Measurements from ENCODE around the gene ITGA1.
"Not testable (repeated sequence)": the region's sequence is repeated elsewhere in the genome, so short reads cannot be mapped to it uniquely, and the experiment has no call there.

The ITGA1 gene

DNA sequence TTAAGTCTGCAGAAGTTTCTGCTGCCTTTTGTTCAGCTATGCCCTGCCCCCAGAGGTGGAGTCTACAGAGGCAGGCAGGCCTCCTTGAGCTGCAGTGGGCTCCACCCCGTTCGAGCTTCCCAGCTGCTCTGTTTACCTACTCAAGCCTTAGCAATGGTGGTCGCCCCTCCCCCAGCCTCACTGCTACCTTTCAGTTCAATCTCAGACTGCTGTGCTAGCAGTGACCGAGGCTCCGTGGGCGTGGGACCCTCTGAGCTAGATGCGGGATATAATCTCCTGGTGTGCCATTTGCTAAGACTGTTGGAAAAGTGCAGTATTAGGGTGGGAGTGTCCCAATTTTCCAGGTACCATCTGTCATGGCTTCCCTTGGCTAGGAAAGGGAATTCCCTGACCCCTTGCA is 188.4 kb downstream of the ITGA1 start:
- DNase-seq: not testable (repeated sequence)

- DNase-seq: no peak
These were observed 189.7 kb downstream of the ITGA1 start for GRCh38 chr5:52977264-52977897.

DNA sequence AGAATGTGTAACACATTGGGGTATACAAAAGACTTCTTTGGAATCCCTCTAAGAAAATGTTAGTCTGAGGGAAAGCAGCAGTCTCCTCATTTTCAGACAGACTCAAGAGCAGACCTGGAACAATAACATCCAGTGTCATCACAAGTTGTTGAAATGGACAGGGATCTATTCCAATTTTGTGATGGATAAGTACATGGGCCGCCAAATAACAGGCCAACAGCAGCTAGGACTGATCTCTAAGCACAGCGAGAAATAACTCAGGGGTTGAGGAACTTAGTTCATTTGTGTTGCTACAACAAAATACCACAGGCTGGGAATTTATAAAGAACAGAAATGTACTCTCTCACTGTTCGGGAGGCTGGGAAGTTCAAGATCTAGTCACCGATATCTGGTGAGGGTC is 193.8 kb downstream of the ITGA1 start:
- no peak for DNase-seq

DNA sequence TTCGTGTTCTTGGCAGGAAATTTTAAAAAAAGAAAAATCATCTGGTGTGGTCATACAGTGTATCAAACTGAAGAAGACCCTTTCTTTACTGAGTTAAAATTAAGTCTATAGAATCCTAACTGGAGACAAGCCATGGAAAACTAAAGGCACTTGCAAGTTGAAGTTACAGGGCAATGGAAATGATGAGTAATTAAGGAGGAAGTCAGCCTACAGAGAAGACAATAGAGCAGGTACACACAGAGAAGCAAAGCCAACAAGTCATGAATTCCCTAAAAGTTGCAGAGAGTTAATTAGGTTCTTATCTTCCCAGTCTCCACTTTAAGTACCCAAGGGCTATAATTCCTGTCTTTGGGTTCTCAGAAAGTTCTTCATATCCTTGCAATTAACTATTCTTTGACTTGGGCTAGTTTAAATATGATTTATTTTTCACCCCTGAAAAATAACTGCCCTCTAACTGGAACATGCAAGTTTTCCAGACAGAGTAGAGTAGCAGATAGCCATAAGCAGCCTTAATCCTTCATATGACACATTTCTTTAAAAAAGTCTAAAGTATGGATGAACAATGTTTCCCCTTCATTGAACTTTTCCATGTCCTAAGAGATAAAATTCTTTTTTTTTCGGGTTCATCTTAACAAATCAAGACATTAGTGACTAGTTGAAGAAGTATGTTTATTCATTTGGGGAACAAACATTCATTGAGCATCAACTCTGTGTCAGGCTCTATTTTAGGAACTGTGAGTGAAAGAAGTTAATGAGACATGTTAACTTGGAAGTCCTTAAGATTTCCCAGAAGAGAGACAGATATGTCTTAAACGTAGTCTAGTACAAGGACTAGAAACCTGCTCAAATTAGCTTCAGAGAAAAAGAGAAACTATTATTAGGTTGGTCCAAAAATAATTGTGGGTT is 196.3 kb downstream of the ITGA1 start:
- no peak for DNase-seq

- DNase-seq: no peak
These were observed 197.6 kb downstream of the ITGA1 start for GRCh38 chr5:52985306-52985705.

DNA sequence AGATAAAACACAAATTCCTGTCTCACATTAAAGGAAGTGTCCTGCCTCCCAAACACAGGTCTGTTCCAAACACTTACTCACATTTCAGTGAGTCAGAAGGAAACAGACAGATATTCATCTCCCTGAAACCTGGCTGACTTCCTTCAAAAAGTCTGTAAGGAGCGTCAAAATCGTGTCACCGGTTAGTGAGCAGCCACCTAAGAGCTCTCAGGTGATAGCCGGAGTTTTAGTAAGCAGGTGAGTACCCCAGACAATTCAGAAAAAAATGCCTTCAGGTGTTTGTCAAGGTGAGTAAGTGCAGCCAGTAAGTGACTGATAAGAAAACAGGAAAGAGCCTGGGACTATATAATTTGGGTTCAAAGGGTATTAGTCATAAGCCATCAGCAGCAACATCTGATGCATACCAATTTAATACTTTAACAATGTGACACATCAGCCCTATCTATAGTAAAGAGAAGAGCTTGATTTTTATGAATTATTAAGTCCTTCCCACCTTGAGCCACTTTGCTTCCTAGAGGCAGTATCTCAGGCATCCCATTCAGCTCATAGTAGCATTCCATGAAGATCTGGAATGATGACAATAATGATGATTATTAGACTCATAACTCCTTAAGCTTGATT is 200.1 kb downstream of the ITGA1 start:
- no peak for DNase-seq

DNA sequence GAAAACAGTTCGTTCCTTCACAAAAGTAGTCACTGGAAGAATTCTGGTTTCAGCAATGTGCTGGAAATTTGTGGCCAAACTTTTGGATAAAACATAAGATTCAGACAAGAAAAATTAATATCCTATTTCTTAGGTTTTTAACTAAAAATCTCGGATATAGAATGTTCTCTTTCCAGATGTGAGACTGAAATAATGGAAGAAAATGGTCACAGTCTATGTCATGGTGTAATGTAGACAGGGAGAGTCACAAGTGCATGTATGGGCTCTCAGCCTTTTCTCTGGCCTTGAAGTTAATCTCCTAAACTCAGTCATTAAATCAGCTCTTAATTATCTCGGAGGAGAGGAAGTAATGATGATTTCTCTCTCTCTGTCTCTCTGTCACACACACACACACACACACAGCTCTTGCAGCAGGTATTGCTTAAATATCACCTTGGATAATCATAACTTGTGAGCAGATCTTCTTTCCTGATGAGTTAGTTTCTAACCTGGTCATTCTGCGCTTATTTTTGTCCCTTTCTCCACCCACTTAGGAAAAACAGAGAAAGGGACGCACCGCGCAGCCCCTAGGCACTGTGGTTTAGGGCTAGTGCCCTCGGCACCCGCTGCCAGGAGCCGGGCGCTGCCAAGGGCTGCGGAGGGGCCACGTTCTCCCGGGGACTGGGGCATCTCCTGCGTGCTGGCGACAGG is 200.8 kb downstream of the ITGA1 start:
- no peak for DNase-seq

- DNase-seq: no peak
These were observed 201.5 kb downstream of the ITGA1 start, which contains the start of gene ITGA2 for GRCh38 chr5:52989025-52989780. Gene ITGA2 (plus strand): TSS chr5:52989352. CDS start chr5:52989469, 117 bp downstream.

DNA sequence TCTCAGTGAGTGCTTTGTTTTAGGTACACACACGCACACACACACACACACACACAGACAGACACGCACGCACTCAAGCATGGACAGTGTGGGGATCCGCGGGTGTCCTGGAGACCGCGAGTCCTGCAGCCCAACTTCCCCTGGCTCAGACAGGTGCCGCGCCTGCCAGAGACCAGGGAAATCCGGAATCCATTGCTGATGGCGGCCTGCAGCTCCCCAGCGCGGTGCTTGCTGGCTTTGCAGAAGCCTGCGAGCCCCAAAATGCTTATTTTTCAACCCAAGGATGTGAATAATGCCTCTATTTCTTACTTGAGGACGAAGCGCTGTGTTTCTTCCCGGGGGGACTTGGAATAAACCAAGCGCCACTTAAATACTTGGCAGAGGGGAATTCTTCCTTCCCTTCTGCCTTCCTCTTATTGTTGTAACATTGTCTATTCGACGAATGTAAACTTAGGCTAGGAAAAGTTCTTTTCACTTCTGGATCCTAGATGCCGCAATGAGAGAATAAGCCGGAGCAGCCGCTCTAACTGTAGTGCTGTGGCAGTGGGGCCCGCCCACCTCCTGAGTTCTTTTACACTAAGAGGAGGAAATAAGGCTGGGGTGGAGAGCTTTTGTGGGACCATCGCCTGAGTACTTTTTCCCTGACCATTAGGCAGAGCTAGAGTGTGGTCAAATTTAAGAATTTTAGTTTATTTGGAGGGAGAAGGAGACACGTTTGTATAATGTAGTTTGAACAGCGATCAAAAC is 202.2 kb downstream of the ITGA1 start:
- DNase-seq: no peak

DNA sequence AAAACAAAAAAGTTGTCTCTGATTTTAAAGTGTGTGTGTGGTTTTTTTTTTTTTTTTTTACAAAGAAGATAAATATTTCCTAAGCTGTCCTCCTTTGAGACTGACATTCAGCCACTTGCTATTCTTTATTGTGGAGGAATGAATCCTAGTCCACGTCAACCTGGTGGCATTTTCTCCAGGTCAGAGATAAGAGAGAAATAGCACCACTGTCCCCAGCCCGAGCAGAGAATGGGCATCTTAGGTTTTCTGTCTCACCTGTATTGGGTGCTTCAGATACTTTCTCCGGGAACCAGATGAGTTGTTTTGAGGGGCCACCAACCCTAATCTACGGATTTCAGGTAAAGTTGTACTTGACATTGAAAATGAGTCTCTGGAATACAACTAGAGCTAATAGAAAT is 202.8 kb downstream of the ITGA1 start:
- DNase-seq: no peak

- DNase-seq: no peak
These were observed 205.7 kb downstream of the ITGA1 start for GRCh38 chr5:52993367-52993766.

GRCh38 chr5:52994266-52994665 is 206.6 kb downstream of the ITGA1 start:
- DNase-seq: no peak

GRCh38 chr5:52995095-52995494 is 207.4 kb downstream of the ITGA1 start:
- DNase-seq: no peak

- DNase-seq: no peak
These were observed 208.2 kb downstream of the ITGA1 start for GRCh38 chr5:52995914-52996313.

DNA sequence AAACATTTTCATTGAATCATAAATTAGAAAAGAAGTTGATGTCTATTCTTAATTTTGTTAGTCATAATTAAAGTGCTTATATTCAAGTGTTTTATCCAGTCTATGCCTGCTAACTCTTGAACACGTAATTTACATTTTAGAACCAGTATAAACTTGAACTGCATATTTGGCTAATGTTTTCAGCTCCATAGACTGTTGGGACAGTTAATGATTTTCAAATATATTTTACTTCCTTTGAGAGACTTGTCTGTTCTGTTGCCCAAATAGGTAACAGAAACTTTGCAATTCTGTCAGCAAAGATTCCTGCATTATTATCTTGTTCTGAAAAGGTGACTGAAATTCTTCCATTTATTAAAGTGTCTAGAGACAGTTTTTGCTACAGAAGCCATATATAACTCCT is 209.3 kb downstream of the ITGA1 start:
- DNase-seq: no peak

DNA sequence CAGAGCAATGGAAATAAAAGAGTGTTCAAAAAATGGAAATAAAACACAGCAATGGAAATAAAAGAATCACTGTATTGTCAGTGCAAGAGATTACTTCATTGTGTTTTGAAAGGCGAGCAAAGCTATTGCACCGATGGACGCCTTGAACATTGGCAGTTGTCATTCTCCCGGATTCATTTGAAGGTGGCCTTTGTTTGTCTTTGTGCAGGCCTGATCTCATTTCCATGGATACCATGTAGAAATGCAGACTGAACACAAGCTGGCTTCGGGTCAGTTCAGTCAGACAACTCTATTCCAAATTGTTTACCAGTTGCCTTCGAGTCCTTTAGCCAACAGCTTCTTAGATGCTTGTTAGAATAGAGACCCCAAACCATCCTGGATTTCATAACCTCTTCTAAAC is 209.7 kb downstream of the ITGA1 start:
- no peak for DNase-seq

DNA sequence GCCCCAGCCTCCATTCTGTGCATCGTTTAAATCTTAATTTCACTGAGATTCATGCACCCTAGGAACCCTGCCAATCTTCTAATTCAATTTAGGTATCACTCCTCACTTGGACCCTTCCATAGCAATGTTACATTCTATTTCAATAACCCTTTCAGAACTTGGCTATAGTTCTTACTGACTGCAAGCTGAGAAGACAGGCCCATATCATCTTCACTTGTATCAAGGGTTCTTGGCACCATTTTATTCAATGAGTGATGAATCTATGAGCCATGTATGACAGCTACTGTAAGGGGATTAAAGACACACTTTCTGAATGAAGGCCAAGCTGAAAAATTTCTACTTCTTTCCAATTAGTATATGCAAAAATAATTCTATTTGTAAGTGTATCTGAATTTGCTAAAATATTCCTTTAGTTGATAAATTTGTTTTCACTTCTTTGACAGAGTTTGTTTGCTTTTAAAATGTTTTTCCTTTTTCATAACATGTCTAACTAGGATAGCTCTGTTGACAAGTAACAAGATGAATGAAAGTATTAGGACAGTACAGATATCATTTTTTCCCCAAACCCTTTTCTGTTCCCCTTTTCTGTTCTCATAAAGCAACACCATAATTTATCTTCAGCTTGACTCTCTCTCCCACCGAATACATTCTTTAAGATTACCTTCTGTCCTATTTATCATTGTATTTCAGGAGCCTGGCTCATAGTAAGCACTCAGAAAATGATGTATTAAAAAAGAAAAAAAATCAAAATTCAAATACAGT is 211.0 kb downstream of the ITGA1 start:
- no peak for DNase-seq

GRCh38 chr5:52999344-52999949 is 211.7 kb downstream of the ITGA1 start:
- DNase-seq: no peak

- no peak for DNase-seq
These were observed 213.8 kb downstream of the ITGA1 start for GRCh38 chr5:53001541-53001940.

DNA sequence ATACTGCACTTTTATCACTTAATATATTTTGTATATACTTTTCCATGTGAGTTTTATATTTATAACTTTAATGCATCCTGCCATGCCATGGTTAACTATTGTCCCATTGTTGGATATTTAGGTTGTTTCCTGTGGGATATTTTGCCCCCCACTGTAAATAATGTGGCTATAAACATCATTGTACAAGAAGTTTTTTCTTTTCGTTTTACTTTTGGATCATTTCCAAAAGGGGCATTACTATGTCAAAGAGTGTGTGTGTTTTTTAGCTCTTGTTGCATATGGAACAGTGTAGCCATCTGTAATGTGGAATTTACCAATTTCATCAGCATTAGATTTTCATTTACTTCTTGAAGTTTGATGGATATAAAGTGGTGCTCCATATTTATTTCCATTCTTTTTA is 214.8 kb downstream of the ITGA1 start:
- DNase-seq: no peak

DNA sequence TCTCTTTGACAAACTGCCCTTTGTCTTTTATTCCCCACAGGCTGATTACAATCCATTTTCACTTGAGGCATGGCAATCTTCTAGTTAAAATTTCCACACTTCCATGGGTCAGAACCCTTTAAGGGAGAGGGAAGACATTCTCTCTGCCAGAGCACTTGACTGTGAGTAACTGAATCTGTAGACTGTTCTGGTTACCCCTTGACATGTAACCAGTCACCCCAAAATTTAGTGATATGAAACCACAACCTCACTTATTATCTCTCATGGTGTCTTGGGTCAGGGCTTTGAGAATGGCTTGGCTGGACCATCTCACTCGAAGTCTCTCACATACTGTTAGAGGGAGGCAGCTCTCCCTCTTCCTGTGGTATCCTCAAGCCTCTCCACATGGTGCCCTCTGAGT is 215.4 kb downstream of the ITGA1 start:
- DNase-seq: no peak

Measured in NCI-H1436 treated with DMSO at 0.1 percent for 48 hours (cell line).